ENCODE results near the gene PRDM16. TPM values are rescaled to one million over a fixed set of nuclear protein-coding genes. Genes with fewer than 3 reads are reported as not detected.

PRDM16 gene
- total RNA-seq, 2 donors from 2014 or later, result 0.79 to 6.1 TPM

DNA sequence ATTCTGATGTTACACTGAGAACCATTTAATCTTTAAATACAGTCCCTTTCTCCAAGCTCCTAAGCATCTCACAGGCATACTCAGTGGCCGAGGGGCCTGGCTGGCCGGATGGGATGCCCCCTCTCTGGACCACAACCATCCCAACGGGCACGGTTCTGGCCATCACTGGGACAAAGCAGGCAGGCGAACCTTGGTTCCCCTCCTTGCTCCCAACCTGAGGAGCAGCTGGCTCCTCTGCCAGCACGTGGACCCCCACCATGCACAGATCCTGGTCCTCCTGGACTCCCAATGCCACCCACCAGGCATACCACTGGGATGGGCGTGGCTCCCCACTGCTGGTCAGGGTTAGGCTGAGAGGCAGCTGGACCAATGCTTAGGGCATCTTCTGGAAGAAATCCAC, 19.8 kb upstream of the PRDM16 start:
- no peaks in the 10 kb centered on the region for H3K4me1 ChIP-seq
- no peaks in the 10 kb centered on the region for H3K9me3 ChIP-seq
- H3K9ac ChIP-seq (ENCODE audit: low read depth in 2 of 2, low read length in 2 of 2), result no peak overlapping the region
- no peaks in the 10 kb centered on the region for H3K27me3 ChIP-seq
- DNase-seq, result no peak
- no peaks in the 10 kb centered on the region for H3K36me3 ChIP-seq
- H3K27ac ChIP-seq, result no peak overlapping the region
- intact Hi-C loops (cut with DNase I), result no loop called here
- TF ChIP-seq, protein P1, sequence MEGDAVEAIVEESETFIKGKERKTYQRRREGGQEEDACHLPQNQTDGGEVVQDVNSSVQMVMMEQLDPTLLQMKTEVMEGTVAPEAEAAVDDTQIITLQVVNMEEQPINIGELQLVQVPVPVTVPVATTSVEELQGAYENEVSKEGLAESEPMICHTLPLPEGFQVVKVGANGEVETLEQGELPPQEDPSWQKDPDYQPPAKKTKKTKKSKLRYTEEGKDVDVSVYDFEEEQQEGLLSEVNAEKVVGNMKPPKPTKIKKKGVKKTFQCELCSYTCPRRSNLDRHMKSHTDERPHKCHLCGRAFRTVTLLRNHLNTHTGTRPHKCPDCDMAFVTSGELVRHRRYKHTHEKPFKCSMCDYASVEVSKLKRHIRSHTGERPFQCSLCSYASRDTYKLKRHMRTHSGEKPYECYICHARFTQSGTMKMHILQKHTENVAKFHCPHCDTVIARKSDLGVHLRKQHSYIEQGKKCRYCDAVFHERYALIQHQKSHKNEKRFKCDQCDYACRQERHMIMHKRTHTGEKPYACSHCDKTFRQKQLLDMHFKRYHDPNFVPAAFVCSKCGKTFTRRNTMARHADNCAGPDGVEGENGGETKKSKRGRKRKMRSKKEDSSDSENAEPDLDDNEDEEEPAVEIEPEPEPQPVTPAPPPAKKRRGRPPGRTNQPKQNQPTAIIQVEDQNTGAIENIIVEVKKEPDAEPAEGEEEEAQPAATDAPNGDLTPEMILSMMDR (IDR thresholded peaks at IDR 0.05), result no peak
- H3K4me3 ChIP-seq, result no peak overlapping the region

GRCh38 chr1:3049905-3050304, 19.1 kb upstream of the PRDM16 start:
- TF ChIP-seq, protein P1 (IDR thresholded peaks at IDR 0.05), result no peak
- H3K27me3 ChIP-seq, result no peaks in the 10 kb centered on the region
- intact Hi-C loops (cut with DNase I), result no loop called here
- H3K4me1 ChIP-seq, result no peaks in the 10 kb centered on the region
- no peak overlapping the region for H3K4me3 ChIP-seq
- no peak overlapping the region for H3K27ac ChIP-seq
- H3K36me3 ChIP-seq, result no peaks in the 10 kb centered on the region
- no peak for DNase-seq
- H3K9ac ChIP-seq (ENCODE audit: low read depth in 2 of 2, low read length in 2 of 2), result no peak overlapping the region
- no peaks in the 10 kb centered on the region for H3K9me3 ChIP-seq

DNA sequence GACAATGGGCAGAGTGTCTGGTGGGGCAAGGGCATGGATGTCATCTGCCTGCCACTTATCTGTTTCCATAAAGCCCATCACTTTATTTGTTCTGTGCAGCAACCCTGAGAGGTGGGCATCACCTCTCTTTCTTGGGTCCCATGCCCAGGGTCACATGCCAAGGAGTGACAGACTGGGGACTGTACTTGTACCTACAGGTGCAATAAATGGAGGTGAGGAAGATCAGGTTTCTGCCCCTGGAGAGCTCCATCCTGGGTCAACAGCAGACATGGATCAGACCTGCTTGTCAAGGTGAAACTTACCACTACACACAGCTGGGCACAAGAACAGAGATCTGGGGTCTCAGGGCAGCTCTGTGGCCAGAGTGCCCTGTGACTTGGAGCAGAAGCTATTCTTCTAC, 18.4 kb upstream of the PRDM16 start:
- TF ChIP-seq, protein P1 (IDR thresholded peaks at IDR 0.05), result no peak
- H3K9ac ChIP-seq (ENCODE audit: low read depth in 2 of 2, low read length in 2 of 2), result no peak overlapping the region
- no peak overlapping the region for H3K27ac ChIP-seq
- H3K36me3 ChIP-seq, result no peaks in the 10 kb centered on the region
- intact Hi-C loops (cut with DNase I), result no loop called here
- DNase-seq, result no peak
- no peak overlapping the region for H3K4me3 ChIP-seq
- no peaks in the 10 kb centered on the region for H3K27me3 ChIP-seq
- H3K4me1 ChIP-seq, result no peaks in the 10 kb centered on the region
- H3K9me3 ChIP-seq, result no peaks in the 10 kb centered on the region

DNA sequence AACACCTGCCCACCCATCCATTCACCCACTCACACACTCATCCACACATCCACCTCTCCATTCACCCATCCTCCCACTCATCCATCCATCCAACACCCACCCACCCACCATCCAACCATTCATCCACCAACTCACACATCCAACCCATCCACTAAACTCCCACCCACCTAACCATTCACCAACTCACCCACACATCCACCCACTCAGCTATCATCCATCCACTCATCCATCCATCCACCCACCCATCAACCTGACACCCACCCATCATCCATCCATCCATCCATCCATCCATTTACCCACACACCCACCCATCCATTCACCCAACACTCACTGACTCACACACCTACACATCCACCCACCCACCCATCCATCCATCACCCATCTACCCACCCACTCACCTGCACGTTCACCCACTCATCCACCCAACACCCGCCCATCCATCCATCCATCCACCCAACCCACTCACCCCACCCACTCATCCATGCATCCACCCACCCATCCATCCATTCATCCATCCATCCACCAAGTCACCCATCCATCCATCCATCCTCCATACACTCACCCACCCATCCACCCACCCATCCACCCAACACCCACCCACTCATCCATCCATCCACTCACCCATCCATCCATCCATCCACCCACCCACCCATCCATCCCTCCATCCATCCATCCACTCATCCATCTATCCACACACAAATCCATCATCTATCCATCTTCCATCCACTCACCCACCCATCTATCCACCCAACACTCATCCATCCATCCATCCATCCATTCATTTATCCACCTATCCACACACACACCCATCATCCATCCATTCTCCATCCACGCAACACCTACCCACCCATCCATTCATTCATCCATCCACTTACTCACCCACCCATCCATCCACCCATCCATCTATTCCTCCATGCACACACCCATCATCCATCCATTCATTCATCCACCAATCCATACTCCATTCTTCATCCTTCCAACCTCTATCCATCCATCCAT, 17.4 kb upstream of the PRDM16 start:
- DNase-seq, result no peak
- Histone ChIP-seq H3K4me1 (no peaks in the 10 kb centered on the region), H3K36me3 (no peaks in the 10 kb centered on the region), H3K9me3 (no peaks in the 10 kb centered on the region), H3K27me3 (no peaks in the 10 kb centered on the region), H3K27ac (no peak overlapping the region), H3K9ac (ENCODE audit: low read depth in 2 of 2, low read length in 2 of 2) (no peak overlapping the region), H3K4me3 (no peak overlapping the region)
- TF ChIP-seq, protein P1 (IDR thresholded peaks at IDR 0.05), result no peak
- intact Hi-C loops (cut with DNase I), result no loop called here

DNA sequence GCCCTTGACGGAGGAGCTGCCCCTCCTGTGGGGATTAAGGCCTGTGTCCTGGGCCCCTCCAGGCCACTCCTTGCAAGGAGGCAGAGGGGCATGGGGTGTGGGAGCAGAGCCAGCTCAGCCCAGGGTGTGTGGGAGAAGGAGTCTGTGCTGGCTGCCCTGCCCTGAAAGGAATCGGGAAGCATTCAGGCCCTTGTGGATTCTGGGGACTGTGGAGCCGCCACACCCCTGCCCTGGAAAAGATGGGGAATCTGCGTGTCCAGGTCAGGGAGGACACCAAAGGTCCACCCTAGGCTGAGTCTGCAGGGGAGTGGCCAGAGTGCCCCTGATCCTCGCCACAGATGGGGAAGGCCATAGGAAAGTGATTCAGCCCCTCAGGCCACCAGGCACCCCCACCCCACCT, 16.5 kb upstream of the PRDM16 start:
- Histone ChIP-seq H3K4me3 (no peak overlapping the region), H3K27ac (no peak overlapping the region), H3K36me3 (no peaks in the 10 kb centered on the region), H3K9me3 (no peaks in the 10 kb centered on the region), H3K9ac (ENCODE audit: low read depth in 2 of 2, low read length in 2 of 2) (no peak overlapping the region), H3K4me1 (no peaks in the 10 kb centered on the region), H3K27me3 (no peaks in the 10 kb centered on the region)
- TF ChIP-seq, protein P1 (IDR thresholded peaks at IDR 0.05), result no peak
- intact Hi-C loops (cut with DNase I), result no loop called here
- DNase-seq, result no peak

Data from colonic mucosa (tissue), 4 donors.